ENCODE data around the gene OMP. TPM values are rescaled to one million over a fixed set of nuclear protein-coding genes. Genes with fewer than 3 reads are reported as not detected.
A peak's percentile ranks its signal among the peaks of the same experiment; 100 is the strongest.

Gene OMP
- total RNA-seq, 1 donor from 2014 or later: not detected

DNA sequence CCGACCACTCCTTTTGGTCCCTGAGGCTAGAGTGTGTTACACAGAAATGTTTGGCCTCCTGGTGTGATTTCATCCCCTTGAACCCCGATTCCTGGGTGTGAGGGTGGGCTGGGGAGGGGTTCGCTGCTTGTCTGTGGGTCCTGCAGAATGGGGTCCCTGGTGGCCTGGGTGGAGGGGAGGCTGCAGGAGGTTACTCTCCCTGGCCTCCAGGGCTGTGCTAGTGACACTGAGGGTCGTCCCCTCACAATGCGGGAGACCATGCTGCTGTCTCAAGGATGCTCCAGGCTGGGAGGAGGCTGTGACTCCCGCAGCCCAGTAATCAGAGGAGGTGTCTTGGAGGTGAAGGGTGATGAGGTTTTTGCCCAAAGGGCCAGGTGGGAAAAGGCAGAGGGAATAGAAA lies 17.0 kb upstream of the OMP start:
- Mint-ChIP-seq H3K36me3 (ENCODE audit: low read depth) (no peaks in the 10 kb centered on the region), H3K4me3 (no peak overlapping the region), H3K4me1 (peaks cover 28% of the 10 kb centered on the region), H3K27me3 (ENCODE audit: low read depth) (no peaks in the 10 kb centered on the region), H3K27ac (ENCODE audit: unreplicated experiment) (peak overlapping the region; percentile 95), H3K9me3 (no peaks in the 10 kb centered on the region)
- TF ChIP-seq, protein P1, sequence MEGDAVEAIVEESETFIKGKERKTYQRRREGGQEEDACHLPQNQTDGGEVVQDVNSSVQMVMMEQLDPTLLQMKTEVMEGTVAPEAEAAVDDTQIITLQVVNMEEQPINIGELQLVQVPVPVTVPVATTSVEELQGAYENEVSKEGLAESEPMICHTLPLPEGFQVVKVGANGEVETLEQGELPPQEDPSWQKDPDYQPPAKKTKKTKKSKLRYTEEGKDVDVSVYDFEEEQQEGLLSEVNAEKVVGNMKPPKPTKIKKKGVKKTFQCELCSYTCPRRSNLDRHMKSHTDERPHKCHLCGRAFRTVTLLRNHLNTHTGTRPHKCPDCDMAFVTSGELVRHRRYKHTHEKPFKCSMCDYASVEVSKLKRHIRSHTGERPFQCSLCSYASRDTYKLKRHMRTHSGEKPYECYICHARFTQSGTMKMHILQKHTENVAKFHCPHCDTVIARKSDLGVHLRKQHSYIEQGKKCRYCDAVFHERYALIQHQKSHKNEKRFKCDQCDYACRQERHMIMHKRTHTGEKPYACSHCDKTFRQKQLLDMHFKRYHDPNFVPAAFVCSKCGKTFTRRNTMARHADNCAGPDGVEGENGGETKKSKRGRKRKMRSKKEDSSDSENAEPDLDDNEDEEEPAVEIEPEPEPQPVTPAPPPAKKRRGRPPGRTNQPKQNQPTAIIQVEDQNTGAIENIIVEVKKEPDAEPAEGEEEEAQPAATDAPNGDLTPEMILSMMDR (conservative IDR thresholded peaks at IDR 0.05): no peak
- no peak for DNase-seq (ENCODE audit: low read depth, low spot score)

DNA sequence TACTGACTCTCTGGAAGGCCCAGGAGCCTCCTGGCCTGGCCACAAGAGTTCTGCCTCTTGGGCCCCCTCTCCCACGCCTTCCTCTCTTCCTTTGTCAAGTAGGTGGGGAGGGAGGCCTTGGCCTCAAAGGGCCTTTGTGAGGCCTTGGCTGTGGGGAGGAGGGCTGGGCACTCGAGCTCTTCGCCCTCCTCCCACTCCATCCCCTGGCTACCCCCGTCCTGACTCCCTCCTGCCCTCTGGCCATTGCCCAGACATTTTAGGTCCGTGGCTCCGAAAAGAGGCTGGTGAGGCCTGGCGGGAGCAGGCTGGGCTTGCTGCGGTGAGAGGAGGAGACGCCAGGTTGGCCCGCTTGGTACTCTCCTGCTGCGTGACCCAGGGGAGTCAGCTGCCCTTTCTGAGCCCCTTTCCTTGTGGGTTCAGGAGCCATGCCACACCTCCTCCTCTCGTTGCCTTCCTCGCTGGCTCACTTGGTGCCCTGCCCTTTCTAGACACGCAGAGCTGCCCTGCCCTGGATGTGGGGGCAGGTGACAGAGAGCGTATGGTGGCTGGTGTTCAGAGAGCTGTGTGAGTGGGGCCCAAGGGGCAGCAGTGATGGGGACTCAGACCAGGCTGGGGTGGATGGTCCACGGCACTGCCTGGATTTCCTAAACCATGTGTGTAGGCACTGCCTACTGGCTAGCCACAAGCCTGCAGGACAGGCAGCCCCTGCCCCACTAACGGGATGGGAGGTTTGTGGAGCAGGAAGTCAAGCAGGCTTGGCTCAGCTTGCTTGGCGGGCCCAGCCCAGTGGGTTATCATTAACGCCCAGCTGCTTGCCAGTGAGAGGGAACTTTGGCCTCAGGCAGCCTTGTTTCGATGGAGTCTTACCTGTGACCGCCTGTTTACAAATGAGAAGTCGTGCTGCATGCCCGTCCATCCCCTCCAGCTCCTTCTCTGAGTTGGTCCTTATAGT lies 15.8 kb upstream of the OMP start:
- Mint-ChIP-seq H3K4me1 (peaks cover 31% of the 10 kb centered on the region), H3K9me3 (no peaks in the 10 kb centered on the region), H3K4me3 (no peak overlapping the region), H3K27me3 (ENCODE audit: low read depth) (no peaks in the 10 kb centered on the region), H3K36me3 (ENCODE audit: low read depth) (no peaks in the 10 kb centered on the region), H3K27ac (ENCODE audit: unreplicated experiment) (peak overlapping the region; percentile 95)
- TF ChIP-seq, protein P1 (conservative IDR thresholded peaks at IDR 0.05): no peak
- DNase-seq (ENCODE audit: low read depth, low spot score): no peak

DNA sequence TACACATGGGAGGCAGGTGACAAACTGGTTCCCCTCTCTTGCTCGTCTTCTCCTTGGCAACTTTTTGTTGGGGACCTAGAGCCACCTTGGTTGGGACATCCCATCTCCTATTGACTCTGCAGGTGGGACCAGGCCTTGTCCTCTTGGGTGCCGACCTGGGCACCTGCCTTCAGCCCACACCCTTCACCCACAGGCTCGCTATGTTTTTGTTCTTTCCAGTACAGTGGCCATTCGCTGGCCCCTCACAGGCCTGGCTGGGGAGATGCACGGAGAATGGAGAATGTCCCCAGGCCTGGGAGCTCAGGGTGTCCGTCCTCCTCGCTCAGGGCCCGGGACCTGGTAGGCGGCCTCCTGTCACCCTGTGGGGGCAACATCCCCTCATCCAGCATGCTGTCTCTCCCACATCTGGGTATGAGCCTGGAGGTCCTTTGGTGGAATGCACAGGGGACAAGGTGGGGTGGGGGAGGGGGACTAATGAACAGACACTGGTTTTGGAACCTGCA lies 14.9 kb upstream of the OMP start:
- Mint-ChIP-seq H3K9me3 (no peaks in the 10 kb centered on the region), H3K4me1 (peaks cover 23% of the 10 kb centered on the region), H3K27me3 (ENCODE audit: low read depth) (no peaks in the 10 kb centered on the region), H3K36me3 (ENCODE audit: low read depth) (no peaks in the 10 kb centered on the region), H3K4me3 (no peak overlapping the region), H3K27ac (ENCODE audit: unreplicated experiment) (peak overlapping the region; percentile 43)
- TF ChIP-seq, protein P1 (conservative IDR thresholded peaks at IDR 0.05): no peak
- no peak for DNase-seq (ENCODE audit: low read depth, low spot score)

DNA sequence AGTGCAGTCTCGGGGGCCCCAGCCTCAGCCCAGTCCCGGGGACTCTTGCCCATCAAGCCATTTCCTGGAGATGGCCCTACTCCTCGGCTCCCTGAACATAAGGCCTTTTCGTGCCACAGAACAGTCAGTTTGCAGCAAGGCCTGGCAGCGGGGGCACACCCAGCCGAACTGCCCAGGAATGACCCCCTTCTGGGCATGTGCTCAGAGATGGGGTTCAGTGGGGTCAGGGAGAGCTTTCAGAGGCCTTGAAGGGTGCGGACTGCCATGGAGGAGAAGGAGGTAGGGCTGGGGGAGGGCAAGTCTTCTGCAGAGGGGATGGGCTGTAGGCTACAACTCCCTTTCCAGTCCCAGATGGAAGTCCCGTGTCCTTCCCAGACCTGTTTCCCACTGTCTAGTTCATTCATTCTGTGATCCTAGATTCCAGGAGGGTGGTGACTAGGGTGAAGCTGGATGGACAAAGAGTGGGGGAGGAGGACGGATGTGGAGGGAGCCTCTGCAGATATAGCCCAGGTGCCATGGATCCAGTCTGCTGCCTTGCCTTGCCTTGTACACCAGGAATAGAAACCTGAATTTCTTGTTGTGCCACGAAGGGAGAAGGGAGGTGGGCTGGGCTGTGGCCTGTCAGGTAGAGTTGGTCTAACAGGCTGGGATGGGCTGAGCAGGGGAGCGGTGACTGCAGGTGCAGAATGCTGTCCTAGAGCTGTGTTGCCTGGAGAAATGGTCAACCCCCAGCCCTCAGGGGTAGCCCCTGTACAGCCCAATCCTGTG lies 14.2 kb upstream of the OMP start:
- TF ChIP-seq, protein P1 (conservative IDR thresholded peaks at IDR 0.05): no peak
- H3K27me3 Mint-ChIP-seq (ENCODE audit: low read depth): no peaks in the 10 kb centered on the region
- no peak for DNase-seq (ENCODE audit: low read depth, low spot score)
- no peak overlapping the region for H3K4me3 Mint-ChIP-seq
- peaks cover 19% of the 10 kb centered on the region for H3K4me1 Mint-ChIP-seq
- no peaks in the 10 kb centered on the region for H3K36me3 Mint-ChIP-seq (ENCODE audit: low read depth)
- H3K27ac Mint-ChIP-seq (ENCODE audit: unreplicated experiment): peak overlapping the region; percentile 57
- no peaks in the 10 kb centered on the region for H3K9me3 Mint-ChIP-seq

DNA sequence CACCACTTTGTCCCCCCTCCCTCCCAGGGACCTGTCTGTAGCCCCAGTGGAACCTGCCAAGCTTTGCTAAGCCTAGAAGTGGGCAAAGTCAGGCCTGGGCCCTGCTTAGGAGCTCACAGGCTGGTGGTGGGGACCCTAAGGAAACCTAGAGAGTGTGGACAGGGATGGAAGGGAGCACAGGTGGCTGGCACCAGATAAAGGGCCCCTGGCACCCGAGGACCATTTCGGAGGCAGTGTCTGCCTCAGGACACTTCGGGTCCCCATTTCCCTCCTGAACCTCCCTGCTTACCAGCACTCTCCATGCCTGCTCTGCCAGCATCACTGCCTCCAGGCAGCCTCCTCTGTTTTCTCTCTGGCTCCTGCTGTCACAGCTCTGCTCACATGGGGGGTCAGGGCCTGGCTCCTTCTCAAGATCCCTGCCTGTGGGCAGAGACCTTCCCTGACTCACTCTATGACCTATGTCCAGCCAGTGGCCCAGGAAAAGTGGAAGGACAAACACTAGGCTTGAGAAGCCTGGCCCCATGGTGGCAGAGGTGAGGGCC lies 13.6 kb upstream of the OMP start:
- Mint-ChIP-seq H3K4me3 (no peak overlapping the region), H3K9me3 (no peaks in the 10 kb centered on the region), H3K4me1 (peaks cover 19% of the 10 kb centered on the region), H3K36me3 (ENCODE audit: low read depth) (no peaks in the 10 kb centered on the region), H3K27me3 (ENCODE audit: low read depth) (no peaks in the 10 kb centered on the region), H3K27ac (ENCODE audit: unreplicated experiment) (no peak overlapping the region)
- TF ChIP-seq, protein P1 (conservative IDR thresholded peaks at IDR 0.05): no peak
- no peak for DNase-seq (ENCODE audit: low read depth, low spot score)
